Urothelium cell line (cell line): ENCODE results near the gene ZNF516.

Source experiments
- DNase-seq: peaks from one replicate; pipeline ENCODE4 v3.0.0; 2011; ENCODE audit warnings: low spot score, mixed read lengths
- FAIRE-seq: peaks from 2 replicates; lab custom pipeline; 2011; peaks lifted over from hg19 to GRCh38; lab: Jason Lieb, UNC

The ZNF516 gene

DNA sequence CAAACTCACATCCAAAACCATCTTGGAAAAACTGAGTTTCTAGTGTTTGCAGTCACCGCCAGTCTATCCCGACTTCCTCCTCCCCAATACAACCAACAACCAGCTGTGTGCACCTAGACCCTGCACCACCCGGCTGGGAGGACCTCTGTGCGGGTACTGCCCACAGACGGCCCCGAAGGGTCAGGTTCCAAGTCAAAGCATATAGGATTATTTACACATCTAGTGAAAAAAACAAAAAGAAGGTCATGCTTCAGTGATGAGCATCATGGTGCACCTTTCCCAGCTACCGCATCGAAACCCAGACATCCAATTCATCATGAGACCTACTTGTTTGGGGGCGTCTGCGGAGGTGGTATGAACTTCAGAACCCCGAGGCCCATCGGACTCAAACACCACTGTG lies 124.8 kb downstream of the ZNF516 start:
- DNase-seq (no peak), FAIRE-seq (no peak)

DNA sequence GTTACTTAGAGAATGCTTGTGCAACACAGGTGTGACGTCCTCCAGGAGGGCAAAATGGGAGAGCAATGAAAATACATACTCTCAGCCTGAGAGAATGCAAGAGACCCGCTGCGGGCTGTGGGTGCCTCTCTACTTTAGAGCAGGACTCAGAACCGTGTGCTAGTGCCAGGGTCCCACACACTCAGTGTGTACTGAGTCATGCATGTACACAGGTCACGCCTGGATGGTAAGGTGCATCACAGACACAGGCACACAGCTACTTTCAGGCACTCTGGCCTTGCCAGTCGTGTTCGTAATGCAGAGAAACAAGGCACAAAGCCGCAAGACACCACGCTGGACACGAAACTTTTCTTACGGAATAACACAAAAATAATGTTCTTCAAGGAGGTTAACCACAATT lies 125.3 kb downstream of the ZNF516 start:
- FAIRE-seq (no peak), DNase-seq (no peak)

GRCh38 chr18:76368976-76369375 lies 126.1 kb downstream of the ZNF516 start:
- DNase-seq (no peak), FAIRE-seq (no peak)

GRCh38 chr18:76368271-76368670 lies 126.8 kb downstream of the ZNF516 start:
- FAIRE-seq (no peak), DNase-seq (no peak)

- FAIRE-seq, result no peak
- DNase-seq, result no peak
Observed at GRCh38 chr18:76367168-76368125, 127.6 kb downstream of the ZNF516 start.

DNA sequence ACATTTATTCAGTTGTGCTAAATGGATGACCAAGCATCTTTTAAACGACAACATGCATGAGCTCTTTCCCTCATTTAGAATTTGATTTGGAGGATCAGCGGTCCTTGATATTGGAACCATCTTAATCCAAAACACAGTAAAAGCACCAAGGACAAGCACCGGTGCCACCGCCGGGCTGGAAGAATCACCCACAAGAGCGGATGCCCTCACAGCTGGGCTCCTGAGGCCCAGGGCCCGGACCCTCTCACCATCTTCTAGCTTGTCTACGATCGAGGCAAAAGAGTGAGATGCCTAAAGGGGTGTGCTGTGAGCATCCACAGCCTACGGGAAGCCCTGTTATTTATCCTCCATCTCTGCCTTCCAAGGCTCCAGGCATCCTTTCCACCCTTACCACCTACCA lies 129.5 kb downstream of the ZNF516 start:
- no peak for FAIRE-seq
- DNase-seq, result no peak

DNA sequence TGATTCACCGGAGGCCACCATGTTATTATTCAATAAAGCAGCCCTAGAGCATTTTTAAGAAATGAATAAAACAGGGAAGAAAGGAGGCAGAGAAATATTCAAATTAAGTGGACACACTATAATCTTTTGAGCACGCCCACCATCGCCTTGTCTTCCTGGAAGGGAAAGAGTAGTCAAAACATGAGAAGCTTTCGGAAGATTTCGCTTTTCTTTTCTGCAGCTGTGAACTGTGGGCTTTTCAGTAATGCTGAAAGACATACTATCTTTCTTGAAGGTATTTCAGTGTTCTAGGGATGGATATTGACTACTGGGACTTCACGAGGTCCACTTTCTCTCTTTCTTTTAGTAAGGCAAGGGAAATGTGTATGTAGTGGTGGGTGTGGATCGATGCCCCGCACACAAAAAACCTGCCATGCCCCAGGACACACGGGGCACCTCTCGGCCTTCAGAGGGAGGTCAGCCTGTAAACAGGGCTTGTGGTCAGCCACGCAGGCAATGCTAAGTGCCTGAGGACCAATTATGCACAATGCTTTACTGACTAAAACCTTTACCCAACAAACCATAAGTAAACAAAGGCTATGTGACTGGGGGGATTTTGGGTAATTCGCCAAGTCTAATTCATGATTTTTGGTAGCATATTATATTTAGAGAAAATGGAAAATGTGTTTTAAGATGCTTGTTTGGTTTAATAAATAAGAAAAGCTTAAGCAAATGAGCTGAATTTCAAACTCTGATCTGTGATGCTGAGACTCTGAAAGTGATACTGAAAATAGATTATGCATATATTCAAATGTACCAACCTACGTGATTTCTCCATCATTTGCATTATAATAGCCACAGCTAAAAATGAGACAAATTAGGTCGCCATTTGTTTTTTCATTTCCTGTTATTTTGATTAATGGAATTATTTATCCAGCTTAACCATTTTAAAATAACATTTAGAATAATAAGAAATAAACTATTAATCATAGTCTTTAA lies 130.5 kb downstream of the ZNF516 start:
- FAIRE-seq, result no peak
- no peak for DNase-seq

- FAIRE-seq, result no peak
- DNase-seq, result no peak
Observed at GRCh38 chr18:76363436-76364120, 131.5 kb downstream of the ZNF516 start.

DNA sequence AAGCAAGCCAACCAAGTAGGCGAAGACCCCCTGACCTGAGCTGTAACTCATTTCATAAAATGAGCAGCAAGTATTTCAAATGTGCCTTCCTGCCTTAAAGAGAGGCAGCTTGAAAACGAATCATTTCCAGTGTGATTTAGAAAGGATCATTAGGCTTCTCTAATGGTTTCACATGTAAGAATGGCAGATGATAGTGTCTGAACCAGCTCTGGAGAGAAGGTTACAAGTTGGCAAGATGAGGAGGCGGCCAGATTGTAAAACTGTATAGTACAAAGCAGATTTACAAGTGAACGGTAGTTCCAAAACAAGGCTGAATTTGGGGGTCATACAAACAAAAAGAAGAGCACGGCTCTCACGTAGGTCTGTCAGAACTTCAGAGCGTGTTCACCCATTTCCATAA lies 132.4 kb downstream of the ZNF516 start:
- no peak for FAIRE-seq
- DNase-seq, result no peak

DNA sequence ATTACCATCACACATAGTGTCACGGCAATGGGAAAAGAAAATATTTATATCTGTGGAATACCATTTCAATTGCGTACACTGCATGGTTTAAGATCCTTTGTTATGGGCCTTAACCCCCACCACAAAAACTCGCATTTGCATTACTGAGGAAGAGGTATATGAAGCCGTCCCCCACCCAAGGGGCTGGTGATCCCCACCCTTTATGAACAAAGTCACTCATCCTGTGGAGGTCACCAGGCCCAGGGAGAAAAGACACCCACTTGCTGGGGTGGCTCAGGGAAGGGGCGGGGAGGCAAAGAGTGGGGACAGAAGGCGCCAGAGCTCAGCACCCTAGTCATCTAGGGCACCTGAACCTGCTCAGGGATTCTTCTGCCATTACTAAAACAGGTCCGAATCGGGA lies 133.8 kb downstream of the ZNF516 start:
- no peak for FAIRE-seq
- no peak for DNase-seq

DNA sequence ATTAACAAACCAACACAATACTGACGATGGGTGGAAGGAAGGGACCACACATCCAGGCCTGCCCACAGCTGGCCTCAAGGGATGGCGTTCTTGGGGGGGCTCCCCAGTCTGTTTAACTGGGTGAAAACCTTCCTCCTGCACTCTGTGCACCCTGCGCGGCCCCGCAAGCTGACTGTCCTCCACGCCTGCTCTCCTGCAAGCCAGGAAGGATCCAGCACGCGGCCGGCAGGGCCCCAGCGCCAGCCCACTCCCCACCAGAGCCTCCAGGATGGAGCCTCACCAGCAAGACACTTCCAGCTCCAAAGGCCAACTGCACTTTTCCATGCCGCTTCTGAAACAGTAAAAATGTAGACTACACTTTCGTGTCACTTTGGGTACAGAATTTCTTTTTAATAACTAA lies 135.1 kb downstream of the ZNF516 start:
- no peak for DNase-seq
- FAIRE-seq, result no peak

DNA sequence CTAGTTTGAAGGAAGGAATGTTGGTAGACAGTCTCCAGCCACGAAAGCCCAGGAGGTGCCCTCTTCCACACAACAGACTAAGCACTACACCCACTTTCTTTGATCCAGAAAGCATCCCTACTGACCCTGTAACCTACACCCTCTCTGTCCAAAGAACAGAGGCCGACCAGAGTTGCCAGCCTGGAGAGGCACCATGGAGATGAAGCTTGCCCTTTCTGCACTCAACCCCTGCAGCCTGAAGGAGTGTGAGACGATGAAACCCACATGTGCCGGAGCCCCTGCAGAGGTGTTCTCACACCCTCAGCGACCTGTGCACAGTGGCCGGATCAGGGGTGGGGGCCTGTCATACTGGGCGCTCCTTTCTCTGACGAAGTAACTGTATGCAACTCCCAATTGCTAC lies 136.3 kb downstream of the ZNF516 start:
- DNase-seq, result no peak
- FAIRE-seq, result no peak

GRCh38 chr18:76357585-76358260 lies 137.3 kb downstream of the ZNF516 start:
- DNase-seq (no peak), FAIRE-seq (no peak)

- FAIRE-seq, result no peak
- no peak for DNase-seq
Observed at GRCh38 chr18:76357174-76357573, 137.9 kb downstream of the ZNF516 start.

DNA sequence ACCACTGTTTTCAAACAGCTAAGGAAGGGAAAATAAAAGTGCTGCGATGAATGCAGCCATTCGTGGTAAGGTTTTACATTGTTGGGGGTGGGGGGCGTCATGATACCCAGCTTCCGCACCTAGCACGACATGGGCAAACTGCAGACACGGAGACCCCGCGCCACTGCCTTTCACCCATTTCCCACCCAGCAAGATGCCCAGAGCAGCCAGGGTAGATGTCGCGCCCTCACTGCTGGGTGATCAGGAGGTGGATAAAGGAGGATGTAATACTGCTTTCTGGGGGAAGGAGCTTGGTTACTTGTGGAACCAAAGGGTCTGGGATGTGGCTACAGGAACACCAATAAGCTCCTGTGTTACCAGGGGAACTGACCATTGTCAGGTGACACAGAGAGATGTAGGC lies 138.4 kb downstream of the ZNF516 start:
- FAIRE-seq (no peak), DNase-seq (no peak)

GRCh38 chr18:76354348-76354747 lies 140.7 kb downstream of the ZNF516 start:
- no peak for DNase-seq

DNA sequence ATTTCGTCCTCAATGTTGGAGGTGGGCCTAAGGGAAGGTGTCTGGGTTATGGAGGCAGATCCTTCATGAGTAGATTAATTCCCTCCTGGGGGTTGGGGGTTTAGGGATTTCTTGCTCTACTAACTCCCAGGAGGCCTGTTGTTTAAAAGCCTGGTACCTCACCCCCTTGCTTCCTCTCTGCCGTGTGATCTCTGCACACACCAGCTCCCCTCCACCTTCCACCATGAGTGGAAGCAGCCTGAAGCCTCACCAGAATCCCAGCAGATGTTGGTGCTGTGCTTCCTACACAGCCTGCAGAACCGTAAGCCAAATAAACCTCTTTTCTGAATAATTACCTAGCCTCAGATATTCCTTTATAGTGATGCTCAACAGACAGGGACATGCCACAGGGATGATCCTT lies 141.5 kb downstream of the ZNF516 start:
- DNase-seq, result no peak
- no peak for FAIRE-seq

More at GRCh38 chr18:76354348-76354747, 140.7 kb downstream of the ZNF516 start:
- FAIRE-seq, result no peak

- no peak for DNase-seq
- FAIRE-seq, result no peak
Observed at GRCh38 chr18:76353046-76353445, 142.0 kb downstream of the ZNF516 start.

- FAIRE-seq (no peak), DNase-seq (no peak)
Observed at GRCh38 chr18:76351961-76352581, 143.0 kb downstream of the ZNF516 start.
